ENCODE data around the gene GLP1R.

DNA sequence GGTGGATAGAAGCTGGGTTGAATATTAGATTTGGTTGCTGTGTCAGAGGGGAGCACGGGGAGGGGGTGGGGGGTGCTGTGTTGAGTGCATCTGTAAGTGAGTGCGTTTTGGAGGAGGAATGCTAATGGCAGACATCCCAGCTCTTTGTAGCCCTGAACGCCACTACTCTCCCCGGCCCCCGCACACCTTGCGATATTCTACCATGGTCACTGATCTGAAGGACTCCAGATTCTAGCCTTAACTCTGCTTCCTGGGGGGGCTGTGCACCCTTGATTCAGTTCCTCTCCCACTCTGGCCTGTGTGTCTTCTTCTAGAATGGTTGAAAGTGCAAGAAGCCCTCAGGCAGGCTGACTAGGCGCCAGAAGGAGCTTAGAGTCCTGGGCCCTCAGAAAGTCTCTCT lies 7.1 kb downstream of the GLP1R start:
- TF ChIP-seq CTCF (IDR thresholded peaks at IDR 0.05) = no peak
- TF ChIP-seq POLR2AphosphoS5 (IDR thresholded peaks at IDR 0.05) = no peak
- TF ChIP-seq POLR2A (IDR thresholded peaks at IDR 0.05) = no peak
- no peak for TF ChIP-seq EP300 (IDR thresholded peaks at IDR 0.05)

All from suprapubic skin (tissue), 4 donors.